ENCODE results near the gene EPHA4. TPM values are rescaled to one million over a fixed set of nuclear protein-coding genes. Genes with fewer than 3 reads are reported as not detected.

The EPHA4 gene
- polyA plus RNA-seq, 1 donor (not counting 4 experiments of a cell fraction or from before 2014, with no cell fraction given), result 9.0 TPM

DNA sequence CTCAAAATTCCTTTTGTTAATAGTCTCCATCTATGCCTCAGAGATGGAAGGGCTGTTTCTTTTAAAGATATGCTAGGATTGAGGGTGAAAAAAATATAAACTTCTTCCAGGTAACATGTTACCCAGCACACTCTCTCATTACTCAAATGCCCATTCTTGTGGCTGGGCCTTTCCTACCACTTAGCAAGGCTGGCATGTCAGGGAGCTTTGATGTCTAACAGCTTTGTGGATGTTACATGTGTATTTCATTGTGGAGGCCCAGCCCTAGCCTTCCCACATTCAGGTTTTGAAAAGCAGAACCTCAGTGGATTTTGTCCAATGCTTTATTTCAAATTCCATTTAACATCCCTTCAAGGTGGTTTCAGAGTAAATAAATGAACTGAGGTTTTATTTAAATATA lies 191.4 kb downstream of the EPHA4 start:
- no peak for FAIRE-seq

DNA sequence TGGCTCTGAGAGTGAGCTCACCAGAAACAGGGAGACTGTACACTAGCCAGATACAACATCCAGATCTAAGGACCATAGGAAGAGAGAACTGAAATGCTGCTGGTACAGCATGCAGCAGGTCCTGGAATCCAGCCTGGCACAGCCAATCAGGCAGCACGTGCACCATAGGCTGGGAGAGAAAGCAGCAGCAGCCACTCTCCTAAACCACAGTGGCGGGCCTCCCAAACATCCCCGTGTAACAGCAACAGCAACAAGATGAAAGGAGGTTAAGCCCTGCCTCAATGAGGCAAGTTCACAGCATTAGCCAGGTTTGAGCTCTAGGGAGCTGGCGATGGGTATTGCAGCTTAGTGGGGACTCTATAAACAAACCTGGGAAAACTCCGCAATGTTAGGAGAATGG lies 192.0 kb downstream of the EPHA4 start:
- Histone ChIP-seq H2AFZ (ENCODE audit: control insufficient read depth, low read length) (no peak overlapping the region), H3K79me2 (ENCODE audit: control insufficient read depth, insufficient read depth, low read length) (no peaks in the 10 kb centered on the region), H3K4me1 (ENCODE audit: control insufficient read depth, extremely low read depth, insufficient read depth, low read length) (no peaks in the 10 kb centered on the region), H3K36me3 (ENCODE audit: control insufficient read depth in 2 of 2, extremely low read depth in 1 of 2, insufficient read depth in 2 of 2, low read length in 2 of 2) (no peaks in the 10 kb centered on the region), H3K27ac (ENCODE audit: control insufficient read depth, insufficient read depth, low read length) (no peak overlapping the region), H3K9me1 (ENCODE audit: control insufficient read depth, extremely low read depth, insufficient read depth, low read length) (no peaks in the 10 kb centered on the region), H3K9ac (ENCODE audit: control insufficient read depth, extremely low read depth, insufficient read depth, low read length) (no peak overlapping the region), H4K20me1 (ENCODE audit: control insufficient read depth, extremely low read depth, insufficient read depth, low read length) (no peaks in the 10 kb centered on the region), H3K4me3 (ENCODE audit: control insufficient read depth in 2 of 3, extremely low read depth in 1 of 3, insufficient read depth in 2 of 3, low read depth in 1 of 3, low read length in 3 of 3) (no peak overlapping the region), H3K27me3 (ENCODE audit: control insufficient read depth, extremely low read depth, insufficient read depth, low read length) (no peaks in the 10 kb centered on the region), H3K4me2 (ENCODE audit: control insufficient read depth, extremely low read depth, insufficient read depth, low read depth, low read length) (no peak overlapping the region), H3K9me3 (ENCODE audit: control insufficient read depth, low read depth, low read length) (no peaks in the 10 kb centered on the region)
- TF ChIP-seq, protein P1, sequence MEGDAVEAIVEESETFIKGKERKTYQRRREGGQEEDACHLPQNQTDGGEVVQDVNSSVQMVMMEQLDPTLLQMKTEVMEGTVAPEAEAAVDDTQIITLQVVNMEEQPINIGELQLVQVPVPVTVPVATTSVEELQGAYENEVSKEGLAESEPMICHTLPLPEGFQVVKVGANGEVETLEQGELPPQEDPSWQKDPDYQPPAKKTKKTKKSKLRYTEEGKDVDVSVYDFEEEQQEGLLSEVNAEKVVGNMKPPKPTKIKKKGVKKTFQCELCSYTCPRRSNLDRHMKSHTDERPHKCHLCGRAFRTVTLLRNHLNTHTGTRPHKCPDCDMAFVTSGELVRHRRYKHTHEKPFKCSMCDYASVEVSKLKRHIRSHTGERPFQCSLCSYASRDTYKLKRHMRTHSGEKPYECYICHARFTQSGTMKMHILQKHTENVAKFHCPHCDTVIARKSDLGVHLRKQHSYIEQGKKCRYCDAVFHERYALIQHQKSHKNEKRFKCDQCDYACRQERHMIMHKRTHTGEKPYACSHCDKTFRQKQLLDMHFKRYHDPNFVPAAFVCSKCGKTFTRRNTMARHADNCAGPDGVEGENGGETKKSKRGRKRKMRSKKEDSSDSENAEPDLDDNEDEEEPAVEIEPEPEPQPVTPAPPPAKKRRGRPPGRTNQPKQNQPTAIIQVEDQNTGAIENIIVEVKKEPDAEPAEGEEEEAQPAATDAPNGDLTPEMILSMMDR (optimal IDR thresholded peaks at IDR 0.05 in 1 of 3, IDR thresholded peaks at IDR 0.05 in 1 of 3, conservative IDR thresholded peaks at IDR 0.05 in 1 of 3; ENCODE audit: extremely low read depth in 1 of 3, insufficient read depth in 2 of 3, low read length in 3 of 3), result no peak
- no peak for TF ChIP-seq EZH2 (IDR thresholded peaks at IDR 0.05; ENCODE audit: low read length)
- DNase-seq (ENCODE audit: low read depth, low spot score), result no peak
- dilution Hi-C loops (cut with MboI; ENCODE audit: extremely low pct_ligation_motif_present, low sequenced_read_pairs), result no loop called here
- no peak for FAIRE-seq

More for the DNA sequence above, 191.4 kb downstream of the EPHA4 start:
- Histone ChIP-seq H3K27ac (ENCODE audit: control insufficient read depth, insufficient read depth, low read length) (no peak overlapping the region), H3K4me1 (ENCODE audit: control insufficient read depth, extremely low read depth, insufficient read depth, low read length) (peaks cover 2% of the 10 kb centered on the region), H3K79me2 (ENCODE audit: control insufficient read depth, insufficient read depth, low read length) (no peaks in the 10 kb centered on the region), H3K4me2 (ENCODE audit: control insufficient read depth, extremely low read depth, insufficient read depth, low read depth, low read length) (no peak overlapping the region), H3K4me3 (ENCODE audit: control insufficient read depth in 2 of 3, extremely low read depth in 1 of 3, insufficient read depth in 2 of 3, low read depth in 1 of 3, low read length in 3 of 3) (no peak overlapping the region), H3K36me3 (ENCODE audit: control insufficient read depth in 2 of 2, extremely low read depth in 1 of 2, insufficient read depth in 2 of 2, low read length in 2 of 2) (no peaks in the 10 kb centered on the region), H3K9me1 (ENCODE audit: control insufficient read depth, extremely low read depth, insufficient read depth, low read length) (no peaks in the 10 kb centered on the region), H3K27me3 (ENCODE audit: control insufficient read depth, extremely low read depth, insufficient read depth, low read length) (no peaks in the 10 kb centered on the region), H3K9me3 (ENCODE audit: control insufficient read depth, low read depth, low read length) (no peaks in the 10 kb centered on the region), H2AFZ (ENCODE audit: control insufficient read depth, low read length) (no peak overlapping the region), H3K9ac (ENCODE audit: control insufficient read depth, extremely low read depth, insufficient read depth, low read length) (no peak overlapping the region), H4K20me1 (ENCODE audit: control insufficient read depth, extremely low read depth, insufficient read depth, low read length) (no peaks in the 10 kb centered on the region)
- no peak for DNase-seq (ENCODE audit: low read depth, low spot score)
- dilution Hi-C loops (cut with MboI; ENCODE audit: extremely low pct_ligation_motif_present, low sequenced_read_pairs), result no loop called here
- TF ChIP-seq, protein P1 (optimal IDR thresholded peaks at IDR 0.05 in 1 of 3, IDR thresholded peaks at IDR 0.05 in 1 of 3, conservative IDR thresholded peaks at IDR 0.05 in 1 of 3; ENCODE audit: extremely low read depth in 1 of 3, insufficient read depth in 2 of 3, low read length in 3 of 3), result no peak
- TF ChIP-seq EZH2 (IDR thresholded peaks at IDR 0.05; ENCODE audit: low read length), result no peak

All from keratinocyte (primary cell).